ENCODE measurements around the gene MLLT10.

MLLT10 gene

GRCh38 chr10:21655236-21655635 is 121.2 kb downstream of the MLLT10 start:
- DNase-seq: no peak

DNA sequence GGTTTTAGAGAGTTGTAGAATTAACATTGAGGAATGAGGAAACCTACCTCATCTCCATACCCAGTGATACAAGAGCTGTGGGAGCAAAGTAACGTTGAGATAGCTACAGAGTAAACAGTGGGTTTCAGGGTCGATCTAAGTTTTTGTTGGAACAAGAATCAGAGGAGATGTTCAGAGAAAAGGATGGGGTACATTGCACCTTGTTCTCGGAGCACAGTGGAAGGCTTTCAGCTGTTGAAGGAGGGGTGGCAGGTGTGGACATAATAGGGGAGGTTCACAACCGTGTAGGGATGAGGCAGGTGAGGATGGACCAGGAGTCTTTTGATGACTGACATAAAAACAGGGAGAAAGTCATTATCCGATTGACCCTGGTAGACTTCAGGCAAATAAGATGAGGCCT is 121.7 kb downstream of the MLLT10 start:
- no peak for DNase-seq

- DNase-seq: no peak
Observed at GRCh38 chr10:21661087-21661486, 127.1 kb downstream of the MLLT10 start.

DNA sequence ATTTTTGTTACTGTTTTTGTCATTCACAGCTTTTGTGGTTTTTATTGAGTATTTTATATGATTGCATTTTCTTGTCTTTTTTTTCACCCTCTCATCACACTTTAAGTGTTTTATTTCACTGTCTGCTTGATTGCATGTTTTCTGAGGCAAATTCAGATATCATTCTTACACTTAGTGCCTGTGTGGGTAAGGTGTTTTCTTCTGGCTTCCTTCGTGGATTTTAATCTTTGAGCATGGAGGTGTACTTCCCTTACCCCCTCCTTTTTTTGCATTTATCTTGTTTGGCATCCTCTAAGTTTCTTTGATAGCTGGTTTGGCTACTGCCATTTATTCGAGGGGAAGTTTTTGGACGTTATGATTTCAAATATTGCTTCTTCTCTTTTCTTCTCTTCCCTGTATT is 127.9 kb downstream of the MLLT10 start:
- no peak for DNase-seq

DNA sequence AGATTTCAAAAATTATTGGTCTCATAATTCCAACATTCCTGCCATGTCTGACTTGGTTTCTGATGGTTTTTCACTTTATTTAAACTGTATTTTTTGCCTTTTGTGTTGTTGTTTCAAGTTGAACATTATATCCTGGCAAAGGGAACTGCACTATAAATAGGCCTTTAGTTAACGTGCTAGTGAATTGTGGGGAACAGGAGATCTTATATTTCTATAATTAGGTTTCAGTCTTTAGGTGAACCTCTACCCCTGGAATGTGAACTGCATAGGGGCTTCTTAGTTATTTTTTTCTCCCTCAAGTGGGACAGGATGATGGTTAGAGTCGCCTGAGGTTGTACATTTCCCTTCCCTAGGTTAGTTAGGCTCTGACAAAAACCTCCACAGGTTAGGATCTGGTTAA is 128.6 kb downstream of the MLLT10 start:
- no peak for DNase-seq

GRCh38 chr10:21668831-21669230 is 134.8 kb downstream of the MLLT10 start:
- DNase-seq: no peak

DNA sequence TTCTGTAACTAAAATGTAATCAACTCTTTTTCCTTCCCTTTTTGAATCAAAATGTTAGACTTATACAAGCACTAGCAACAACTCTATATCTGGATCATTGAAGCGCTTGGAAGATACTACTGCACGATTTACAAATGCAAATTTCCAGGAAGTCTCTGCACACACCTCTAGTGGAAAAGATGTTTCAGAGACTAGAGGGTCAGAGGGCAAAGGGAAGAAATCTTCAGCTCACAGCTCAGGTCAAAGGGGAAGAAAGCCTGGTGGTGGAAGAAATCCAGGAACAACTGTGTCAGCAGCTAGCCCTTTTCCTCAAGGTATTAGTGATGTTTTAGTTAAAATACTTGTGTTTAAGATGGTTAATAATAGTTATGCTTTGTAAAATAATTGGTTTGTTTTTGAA is 136.4 kb downstream of the MLLT10 start:
- DNase-seq: no peak

GRCh38 chr10:21673668-21674067 is 139.6 kb downstream of the MLLT10 start:
- DNase-seq: no peak

DNA sequence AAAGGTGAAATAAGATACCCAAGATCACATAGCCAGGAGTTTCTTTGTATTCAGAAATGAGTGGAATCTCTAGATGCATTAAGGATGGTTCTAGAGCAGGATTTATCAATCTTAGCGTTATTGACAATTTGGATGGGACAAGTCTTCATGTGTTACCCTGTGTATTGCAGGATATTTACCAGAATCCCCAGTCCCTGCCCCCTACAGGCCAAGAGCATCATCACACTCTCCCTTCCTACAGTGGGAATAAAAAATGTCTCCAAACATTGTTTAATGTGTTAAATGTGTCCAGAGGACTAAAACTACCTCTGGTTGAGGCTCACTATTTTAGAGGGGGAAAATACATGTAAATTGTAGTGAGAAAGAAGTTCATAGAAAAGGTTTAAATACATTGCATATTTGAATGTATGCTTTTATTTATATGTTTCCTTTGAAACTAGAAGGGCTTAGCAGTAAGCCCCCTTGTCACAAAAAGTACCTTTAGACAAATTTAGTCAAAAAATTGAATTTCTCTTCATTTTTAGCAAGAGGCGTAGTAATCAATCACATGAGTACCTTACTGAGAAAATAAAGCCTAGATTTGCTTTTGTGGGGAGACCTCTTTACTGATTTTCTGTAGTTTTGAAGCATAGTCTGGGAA is 141.2 kb downstream of the MLLT10 start:
- DNase-seq: no peak

- DNase-seq: no peak
Observed at GRCh38 chr10:21677551-21677950, 143.5 kb downstream of the MLLT10 start.

GRCh38 chr10:21681156-21681555 is 147.1 kb downstream of the MLLT10 start:
- no peak for DNase-seq

DNA sequence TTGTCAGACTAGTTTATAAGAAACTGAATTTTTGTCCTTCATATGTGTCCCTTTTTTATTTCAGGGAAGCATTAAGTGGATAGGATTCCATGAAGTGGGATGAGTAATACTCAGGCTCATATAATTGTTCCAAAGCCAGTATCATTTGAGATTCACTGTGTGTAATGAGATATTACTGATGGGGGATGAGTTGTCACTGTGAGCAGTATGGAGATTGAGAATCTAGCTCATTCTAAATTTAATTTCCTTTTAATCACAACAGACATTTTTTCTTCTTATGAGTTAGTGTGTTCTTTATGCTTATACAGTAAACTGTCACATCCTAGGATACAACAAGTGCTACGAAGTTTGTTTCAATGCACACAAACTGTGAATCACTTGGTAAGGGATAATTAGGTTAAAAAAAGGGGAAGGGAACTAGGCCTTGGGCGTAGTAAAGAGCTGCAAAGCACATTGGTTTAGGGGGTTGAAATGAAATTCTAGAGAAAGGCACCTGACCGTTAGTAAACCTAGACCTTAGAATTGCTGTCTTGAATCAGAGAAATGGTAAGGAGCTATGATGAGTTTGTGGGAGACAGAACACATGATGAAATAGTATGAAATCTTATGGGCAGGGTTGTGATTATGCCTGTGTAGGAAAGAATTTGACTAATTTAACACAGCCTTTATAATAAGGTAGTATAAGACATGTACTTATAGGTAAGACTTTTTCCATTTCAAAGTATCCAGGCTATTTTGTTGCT is 153.4 kb downstream of the MLLT10 start:
- no peak for DNase-seq

DNA sequence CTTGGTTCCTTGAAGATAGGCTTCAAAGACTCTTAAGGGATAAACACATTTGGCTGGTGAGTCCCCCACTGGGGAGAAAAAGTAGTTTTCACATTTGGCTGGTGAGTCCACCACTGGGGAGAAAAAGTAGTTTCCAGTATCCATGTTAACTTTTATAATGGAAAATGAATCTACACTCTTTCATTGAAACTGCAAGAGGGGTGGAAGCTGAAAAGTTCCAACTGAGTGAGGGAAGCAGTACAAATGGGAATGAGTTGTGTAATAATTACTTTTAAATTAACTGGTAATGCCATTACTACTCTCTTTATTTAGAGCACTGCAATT is 153.9 kb downstream of the MLLT10 start:
- no peak for DNase-seq

DNA sequence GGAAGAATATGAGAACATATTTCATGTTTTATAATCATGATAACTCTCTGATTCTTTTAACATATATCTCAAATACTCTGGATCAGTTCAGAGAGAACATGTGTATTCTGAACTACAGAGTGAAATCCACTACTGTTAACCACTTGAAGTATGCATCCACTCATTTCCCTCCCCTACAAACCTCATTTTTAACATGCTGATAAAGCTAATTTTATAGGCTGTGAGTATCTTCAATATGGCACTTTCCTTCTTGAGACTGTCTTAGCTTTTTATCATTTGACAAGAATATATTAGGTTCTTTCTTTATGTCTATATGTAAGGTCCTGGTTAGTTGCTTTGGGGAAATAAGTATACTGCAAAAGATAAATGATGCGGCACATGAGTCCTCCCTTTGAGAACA is 154.8 kb downstream of the MLLT10 start:
- no peak for DNase-seq

GRCh38 chr10:21689881-21690280 is 155.8 kb downstream of the MLLT10 start:
- DNase-seq: no peak

DNA sequence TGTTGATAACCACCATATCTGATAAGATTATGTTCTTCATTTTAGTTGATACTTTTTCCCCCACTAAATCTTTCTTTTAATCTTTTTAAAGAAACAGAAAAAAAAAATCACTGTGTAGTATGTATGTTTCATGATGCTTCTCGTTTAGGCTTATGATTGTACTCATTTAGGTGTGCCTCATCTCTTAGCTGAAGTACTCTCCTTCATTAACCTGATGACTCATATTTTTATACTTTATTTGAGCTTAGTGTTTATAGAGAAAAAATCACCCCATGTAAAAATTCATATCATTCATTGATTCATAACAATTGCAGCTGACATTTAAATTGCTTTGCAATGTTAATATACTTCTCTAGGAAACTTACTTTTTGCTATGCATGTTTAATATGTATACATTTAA is 158.9 kb downstream of the MLLT10 start:
- DNase-seq: no peak

DNA sequence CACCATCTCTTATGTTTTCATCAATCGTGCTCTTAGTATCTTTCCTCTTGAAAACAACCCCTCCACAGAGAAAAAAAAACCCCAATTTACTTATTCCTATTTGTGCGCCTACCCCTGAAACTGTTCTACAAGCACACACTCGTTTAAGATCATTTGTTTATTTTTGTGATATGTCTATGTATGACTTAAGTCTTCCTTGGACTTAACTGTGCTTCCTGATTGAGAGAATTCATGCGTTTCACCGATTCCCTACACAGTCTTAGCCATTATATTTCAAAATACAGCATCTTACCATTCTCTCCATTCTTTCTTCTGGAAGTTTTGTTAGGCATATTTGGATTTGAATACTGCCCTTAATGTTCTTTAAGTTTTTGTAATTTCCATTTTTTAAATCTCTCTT is 159.4 kb downstream of the MLLT10 start:
- no peak for DNase-seq

GRCh38 chr10:21694631-21695030 is 160.6 kb downstream of the MLLT10 start:
- no peak for DNase-seq

- DNase-seq: no peak
Observed at GRCh38 chr10:21696302-21696701, 162.3 kb downstream of the MLLT10 start.

GRCh38 chr10:21699575-21699974 is 165.5 kb downstream of the MLLT10 start:
- no peak for DNase-seq

- DNase-seq: no peak
Observed at GRCh38 chr10:21700474-21700873, 166.4 kb downstream of the MLLT10 start.

GRCh38 chr10:21702633-21703111 is 168.6 kb downstream of the MLLT10 start:
- DNase-seq: no peak

DNA sequence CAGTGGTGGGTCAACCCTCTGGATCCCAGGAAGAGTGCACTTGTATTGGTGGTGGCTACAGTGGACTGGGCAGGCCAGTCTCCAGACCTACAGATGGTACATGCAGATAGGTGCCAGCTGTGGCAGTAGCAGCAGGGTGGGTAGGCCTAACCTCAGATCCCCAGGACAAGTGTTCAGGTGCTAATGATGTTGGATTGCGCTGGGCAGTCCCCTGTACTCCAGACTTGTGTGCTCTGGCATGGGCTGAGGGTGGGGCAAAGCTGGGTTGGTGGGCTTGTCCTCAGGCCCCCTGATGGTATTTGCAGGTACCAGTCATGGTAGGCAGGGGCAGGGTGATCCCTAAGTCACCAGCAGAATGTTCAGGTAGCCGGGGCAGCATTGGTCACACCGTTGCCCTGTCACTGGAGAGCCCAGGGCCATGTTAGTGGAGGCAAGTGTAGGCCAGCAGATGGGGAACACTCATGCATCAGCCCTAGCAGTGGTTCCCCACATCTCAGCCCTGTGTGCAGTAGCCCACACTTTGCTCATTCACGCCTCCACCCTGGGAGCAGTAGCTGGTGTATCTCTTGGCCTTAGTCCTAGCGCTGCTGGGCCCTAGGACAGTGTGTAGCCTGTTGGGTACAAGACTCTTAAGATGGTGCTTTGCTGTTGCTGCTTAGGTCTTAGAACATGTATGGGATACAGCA is 171.3 kb downstream of the MLLT10 start:
- DNase-seq: no peak

DNA sequence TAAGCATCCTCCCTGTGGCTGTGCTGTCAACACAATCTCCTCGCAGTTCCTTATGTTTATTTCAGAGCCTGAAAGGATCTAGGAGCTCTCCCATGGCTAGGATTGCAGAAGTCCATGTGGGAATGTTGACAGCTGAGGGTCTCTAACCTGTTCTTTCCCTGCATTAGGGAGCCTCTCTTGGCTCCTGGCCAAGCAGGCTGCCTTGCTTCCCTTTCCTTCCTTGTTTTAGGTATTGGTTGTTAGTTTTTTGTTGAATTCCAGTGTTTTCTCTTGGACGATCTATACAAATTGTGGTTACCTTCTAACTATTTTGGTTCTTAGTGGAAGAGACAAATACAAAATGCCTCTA is 171.8 kb downstream of the MLLT10 start:
- no peak for DNase-seq
